K562 (cell line): ENCODE data around the gene EEFSEC. TPM values are rescaled to one million over a fixed set of nuclear protein-coding genes. Genes with fewer than 3 reads are reported as not detected.
A peak's percentile ranks its signal among the peaks of the same experiment; 100 is the strongest.

Experiments used
- ATAC-seq: fragments of 200-7000 bp; cut with Tn5 transposase; 3 replicates; pipeline ENCODE4 v1.9.1; 2020; ENCODE audit warnings: moderate library complexity
- BruUV-seq: library from RNA; stranded (reverse); fragments of 400-500 nt; replicated peaks from 2 replicates; lab custom pipeline; 2021; lab: Mats Ljungman, UMichigan
- CTCF ChIA-PET: fragments of 300-600 bp; formaldehyde crosslinking; extraction: SDS; loops from one replicate; lab custom pipeline; 2021; ENCODE audit warnings: low intra/inter-chr PET ratio; lab: Yijun Ruan, JAX
- POLR2A ChIA-PET: fragments of 300-600, 350-650 bp; sonication (Branson Sonifier 250); formaldehyde crosslinking; extraction: SDS; loops from one replicate; lab custom pipeline; 2021; ENCODE audit warnings: antibody characterized with exemption, inconsistent platforms; lab: Yijun Ruan, JAX
- DNase-seq, 4 experiments: peaks; one replicate each; pipeline versions ENCODE4 v3.0.0 to v3.0.0-alpha.2; 2011 to 2018; ENCODE audit warnings: low spot score in 3 of 4, mixed read lengths in 3 of 4; ENCODE audit errors: extremely low read depth in 1 of 4
- FAIRE-seq: peaks from 2 replicates; lab custom pipeline; 2011; peaks lifted over from hg19 to GRCh38; lab: Jason Lieb, UNC
- H2AFZ ChIP-seq: 2 replicates; pipeline ENCODE4 v1.6.0; 2011; ENCODE audit warnings: low read depth, low read length, control low read depth, inconsistent platforms
- H3K27ac ChIP-seq: fragments of 200-600 bp; 3 replicates; pipeline ENCODE4 v1.8.0; 2011; ENCODE audit warnings: low read depth, mild to moderate bottlenecking, control low read depth, inconsistent platforms, low read length, moderate library complexity, mixed read lengths; ENCODE audit errors: extremely low read depth
- H3K27me3 ChIP-seq, 2 experiments: fragments of 300-600 bp in 1 of 2; 2 replicates in 1 of 2; 3 replicates in 1 of 2; pipeline versions ENCODE4 v1.6.0 to v1.8.0; 2011; ENCODE audit warnings: inconsistent platforms in 2 of 2, low read length in 2 of 2, mild to moderate bottlenecking in 1 of 2, mixed read lengths in 1 of 2, moderate library complexity in 1 of 2; ENCODE audit not compliant: control insufficient read depth in 2 of 2, insufficient read depth in 2 of 2
- H3K36me3 ChIP-seq: fragments of 300-600 bp; 3 replicates; pipeline ENCODE4 v1.8.0; 2011; ENCODE audit warnings: mild to moderate bottlenecking, low read length, inconsistent platforms; ENCODE audit not compliant: control insufficient read depth, insufficient read depth
- H3K4me1 ChIP-seq, 2 experiments: fragments of 200-600 bp in 1 of 2; replicated peaks in 1 of 2; 2 replicates in 1 of 2; 3 replicates in 1 of 2; pipeline versions ENCODE4 v1.5.1 to v1.8.0; 2011; ENCODE audit warnings: inconsistent platforms in 2 of 2, low read length in 2 of 2, mild to moderate bottlenecking in 1 of 2, mixed read lengths in 1 of 2, moderate library complexity in 1 of 2; ENCODE audit not compliant: control insufficient read depth in 2 of 2, insufficient read depth in 2 of 2
- H3K4me2 ChIP-seq: 2 replicates; pipeline ENCODE4 v1.6.1; 2011; ENCODE audit warnings: low read length, control low read depth, inconsistent platforms, mixed read lengths; ENCODE audit not compliant: insufficient read depth
- H3K4me3 ChIP-seq: fragments of 200-600 bp; sonication (generic), shearing (Covaris generic); 2 replicates; pipeline ENCODE4 v1.5.1; 2016; ENCODE audit warnings: control low read depth, inconsistent platforms
- H3K79me2 ChIP-seq: fragments of 200-600 bp; 3 replicates; pipeline ENCODE4 v1.8.0; 2011; ENCODE audit warnings: low read length, inconsistent platforms; ENCODE audit not compliant: control insufficient read depth, insufficient read depth
- H3K9ac ChIP-seq, 2 experiments: 2 replicates each; pipeline versions ENCODE4 v1.6.0 to v1.6.1; 2011; ENCODE audit warnings: low read depth in 2 of 2, low read length in 2 of 2, control low read depth in 1 of 2, inconsistent platforms in 1 of 2, mild to moderate bottlenecking in 1 of 2, mixed read lengths in 1 of 2; ENCODE audit not compliant: insufficient read depth in 1 of 2
- H3K9me1 ChIP-seq: one replicate; pipeline ENCODE4 v1.6.0; 2011; ENCODE audit warnings: inconsistent platforms, mild to moderate bottlenecking, low read length, moderate library complexity; ENCODE audit not compliant: control insufficient read depth, insufficient read depth
- H3K9me3 ChIP-seq: replicated peaks from 2 replicates; pipeline ENCODE4 v1.5.1; 2011; ENCODE audit warnings: low read depth, low read length, inconsistent platforms; ENCODE audit not compliant: control insufficient read depth, insufficient read depth
- H4K20me1 ChIP-seq: replicated peaks from 2 replicates; pipeline ENCODE4 v1.6.1; 2011; ENCODE audit warnings: low read length, inconsistent platforms, mixed read lengths; ENCODE audit not compliant: control insufficient read depth, insufficient read depth
- BACH1 ChIP-seq: fragments of 200-800 bp; sonication (Bioruptor generic); IDR thresholded peaks from 2 replicates; pipeline ENCODE4 v1.6.1; 2016; ENCODE audit warnings: missing genetic modification characterization, missing compliant biosample characterization
- C11orf30 ChIP-seq: fragments of 450-650 bp; IDR thresholded peaks from 2 replicates; pipeline ENCODE4 v1.6.1; 2016; ENCODE audit warnings: low read depth, mild to moderate bottlenecking
- DPF2 ChIP-seq: fragments of 450-650 bp; IDR thresholded peaks from 2 replicates; pipeline ENCODE4 v1.6.1; 2016
- MYNN ChIP-seq, 2 experiments: sonication (generic); formaldehyde crosslinking in 1 of 2; IDR thresholded peaks; 2 replicates each; pipeline versions ENCODE4 v1.5.0 to v1.6.1; 2016 to 2020; ENCODE audit warnings: antibody characterized with exemption in 1 of 2, missing genetic modification reagents in 1 of 2
- NFE2 ChIP-seq: IDR thresholded peaks from 2 replicates; pipeline ENCODE4 v1.6.1; 2014; ENCODE audit warnings: antibody characterized with exemption, low read depth
- ZNF23 ChIP-seq: fragments of 250-450 bp; sonication (Bioruptor Pico); IDR thresholded peaks from 2 replicates; pipeline ENCODE4 v1.4.0; 2020; ENCODE audit warnings: mild to moderate bottlenecking
- ZNF316 ChIP-seq: fragments of 450-650 bp; IDR thresholded peaks from 2 replicates; pipeline ENCODE4 v1.6.1; 2016
- WGBS: fragments of 100-300 bp; shearing (Covaris generic); methylation state at CpG from one replicate; pipeline ENCODE4 v1.1.6; 2016; ENCODE audit warnings: low coverage, mixed read lengths; ENCODE audit not compliant: insufficient coverage; ENCODE audit errors: missing lambda C conversion rate; 5-methylcytosine and 5-hydroxymethylcytosine counted together
- in situ Hi-C: fragments of 300-500 bp; cut with MboI; formaldehyde crosslinking; loops from 4 replicates; pipeline ENCODE4 v1.15.0; 2018; ENCODE audit warnings: inconsistent platforms, mixed read lengths
- intact Hi-C: fragments of 100-400 bp; cut with micrococcal nuclease; formaldehyde crosslinking; loops from 2 replicates; pipeline ENCODE4 v1.14.2; 2022
- polyA plus RNA-seq, 8 experiments: library from polyadenylated mRNA; depleted of rRNA in 4 of 8; stranded (reverse) in 5 of 8; unstranded in 3 of 8; fragments of >200 nt; fragmentation: Nextera tagmentation in 2 of 8; fragmentation: Illumina TruSeq in 1 of 8; extraction: Ambion mirVana in 2 of 8; extraction: Trizol in 1 of 8; gene quantifications; 2 replicates each; pipeline versions ENCODE4 v1.2.1 to v1.2.3, GENCODE V29; 2011 to 2014; ENCODE audit warnings: inconsistent platforms in 1 of 8, missing spikeins in 1 of 8
- total RNA-seq, 7 experiments: library from RNA; depleted of rRNA in 6 of 7; stranded (reverse); fragments of >200 nt in 6 of 7; fragmentation: Illumina TruSeq in 2 of 7; extraction: Trizol in 2 of 7; gene quantifications; 2 replicates each; pipeline versions ENCODE4 v1.2.1 to v1.2.3, GENCODE V29; 2011 to 2021; ENCODE audit warnings: low replicate concordance in 1 of 7
- TF ChIP-seq, protein P1 (sequence below): fragments of 450-650 bp; IDR thresholded peaks from 2 replicates; pipeline ENCODE4 v1.6.1; 2017; ENCODE audit warnings: antibody characterized with exemption, mild to moderate bottlenecking
- TF ChIP-seq, protein P2 (sequence below), 2 experiments: fragments of 450-650 bp; conservative IDR thresholded peaks; 2 replicates each; pipeline ENCODE4 v1.6.1; 2017; ENCODE audit warnings: mild to moderate bottlenecking in 2 of 2, moderate library complexity in 2 of 2
- TF ChIP-seq, protein P3 (sequence below): fragments of 450-650 bp; IDR thresholded peaks from 2 replicates; pipeline ENCODE4 v1.6.1; 2016
- TF ChIP-seq, protein P4 (sequence below), 3 experiments: fragments of 200-800 bp in 1 of 3; fragments of 250-450 bp in 1 of 3; fragments of 450-650 bp in 1 of 3; sonication (Bioruptor Pico) in 1 of 3; sonication (Bioruptor generic) in 1 of 3; formaldehyde crosslinking in 1 of 3; IDR thresholded peaks; 2 replicates each; pipeline versions ENCODE4 v1.6.1 to v1.8.0; 2016 to 2022; ENCODE audit warnings: mild to moderate bottlenecking in 2 of 3, missing genetic modification characterization in 2 of 3, missing compliant biosample characterization in 1 of 3, moderate library complexity in 1 of 3

Gene EEFSEC
- total and polyA plus RNA-seq, 9 of the 15 experiments (the other 6 are each of a cell fraction or from before 2014, with no cell fraction given) = 0.35 to 11.8 (median 7.7) TPM

DNA sequence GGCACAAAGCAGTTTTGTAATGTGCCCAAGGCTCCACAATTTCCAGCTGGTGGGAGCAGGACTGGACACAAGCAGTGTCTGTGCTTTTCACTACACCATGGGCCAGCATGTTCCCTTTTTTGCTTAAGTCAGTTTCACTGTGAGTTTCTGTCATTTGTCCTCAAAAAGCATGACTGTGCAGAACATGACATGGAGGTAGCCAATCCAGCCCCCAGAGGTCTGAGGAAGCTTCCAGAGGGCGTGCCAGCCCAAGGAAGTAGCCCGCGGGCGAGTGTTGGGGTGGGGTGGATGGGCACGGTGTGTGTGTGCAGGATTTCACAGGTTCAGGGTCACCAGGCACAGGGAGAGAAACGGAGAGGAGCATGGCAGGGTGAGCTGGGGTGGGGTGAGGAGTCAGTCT, 8.0 kb upstream of the EEFSEC start:
- Histone ChIP-seq H3K27me3 (no peaks in the 10 kb centered on the region), H3K4me2 (peak overlapping the region; percentile 60), H3K79me2 (no peaks in the 10 kb centered on the region), H3K9ac (peak overlapping the region in 1 of 2 experiments; percentile 60; a peak in 2 of 4 replicates), H3K4me1 (peaks cover 13 to 18% of the 10 kb centered on the region in 2 experiments; a peak in 4 of 5 replicates), H3K9me3 (no peaks in the 10 kb centered on the region), H3K9me1 (no peaks in the 10 kb centered on the region), H2AFZ (peak overlapping the region; percentile 72), H4K20me1 (no peaks in the 10 kb centered on the region), H3K36me3 (no peaks in the 10 kb centered on the region), H3K27ac (peak overlapping the region; percentile 36; the same call in 1 of the 3 replicates), H3K4me3 (no peak overlapping the region)
- WGBS = 10% methylated on average over 6 of the region's 6 CpGs
- no TSS peak for BruUV-seq
- FAIRE-seq (peak; percentile 64), DNase-seq (peak in 2 of 4 experiments; percentile 32 to 44), ATAC-seq (peak; percentile 87)
- intact Hi-C loops = no loop called here
- in situ Hi-C loops = no loop called here
- CTCF ChIA-PET = interaction anchor here (0.5 kb wide), 1 partner anchor 70 kb away, joined by 5 read pairs; no protein-coding TSS in a partner anchor
- POLR2A ChIA-PET = interaction anchor here (0.6 to 1.1 kb wide), 2 partner anchors 9 to 377 kb away, joined by 3 read pairs; no protein-coding TSS in a partner anchor
- TF ChIP-seq DPF2 (peak; percentile 45; the same call in 1 of the 2 replicates), BACH1 (tag) (peak; percentile 44; the same call in 1 of the 2 replicates), MYNN (IDR thresholded peaks at IDR 0.05) (no peak), MYNN (CRISPR knock-in tag; IDR thresholded peaks at IDR 0.05) (no peak), C11orf30 (peak; percentile 90), ZNF316 (peak; percentile 93), ZNF23 (CRISPR knock-in tag) (no peak), NFE2 (peak; percentile 82)
- TF ChIP-seq, protein P1, sequence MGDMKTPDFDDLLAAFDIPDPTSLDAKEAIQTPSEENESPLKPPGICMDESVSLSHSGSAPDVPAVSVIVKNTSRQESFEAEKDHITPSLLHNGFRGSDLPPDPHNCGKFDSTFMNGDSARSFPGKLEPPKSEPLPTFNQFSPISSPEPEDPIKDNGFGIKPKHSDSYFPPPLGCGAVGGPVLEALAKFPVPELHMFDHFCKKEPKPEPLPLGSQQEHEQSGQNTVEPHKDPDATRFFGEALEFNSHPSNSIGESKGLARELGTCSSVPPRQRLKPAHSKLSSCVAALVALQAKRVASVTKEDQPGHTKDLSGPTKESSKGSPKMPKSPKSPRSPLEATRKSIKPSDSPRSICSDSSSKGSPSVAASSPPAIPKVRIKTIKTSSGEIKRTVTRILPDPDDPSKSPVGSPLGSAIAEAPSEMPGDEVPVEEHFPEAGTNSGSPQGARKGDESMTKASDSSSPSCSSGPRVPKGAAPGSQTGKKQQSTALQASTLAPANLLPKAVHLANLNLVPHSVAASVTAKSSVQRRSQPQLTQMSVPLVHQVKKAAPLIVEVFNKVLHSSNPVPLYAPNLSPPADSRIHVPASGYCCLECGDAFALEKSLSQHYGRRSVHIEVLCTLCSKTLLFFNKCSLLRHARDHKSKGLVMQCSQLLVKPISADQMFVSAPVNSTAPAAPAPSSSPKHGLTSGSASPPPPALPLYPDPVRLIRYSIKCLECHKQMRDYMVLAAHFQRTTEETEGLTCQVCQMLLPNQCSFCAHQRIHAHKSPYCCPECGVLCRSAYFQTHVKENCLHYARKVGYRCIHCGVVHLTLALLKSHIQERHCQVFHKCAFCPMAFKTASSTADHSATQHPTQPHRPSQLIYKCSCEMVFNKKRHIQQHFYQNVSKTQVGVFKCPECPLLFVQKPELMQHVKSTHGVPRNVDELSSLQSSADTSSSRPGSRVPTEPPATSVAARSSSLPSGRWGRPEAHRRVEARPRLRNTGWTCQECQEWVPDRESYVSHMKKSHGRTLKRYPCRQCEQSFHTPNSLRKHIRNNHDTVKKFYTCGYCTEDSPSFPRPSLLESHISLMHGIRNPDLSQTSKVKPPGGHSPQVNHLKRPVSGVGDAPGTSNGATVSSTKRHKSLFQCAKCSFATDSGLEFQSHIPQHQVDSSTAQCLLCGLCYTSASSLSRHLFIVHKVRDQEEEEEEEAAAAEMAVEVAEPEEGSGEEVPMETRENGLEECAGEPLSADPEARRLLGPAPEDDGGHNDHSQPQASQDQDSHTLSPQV = peak; percentile 52; the same call in 1 of the 2 replicates
- TF ChIP-seq, protein P2, sequence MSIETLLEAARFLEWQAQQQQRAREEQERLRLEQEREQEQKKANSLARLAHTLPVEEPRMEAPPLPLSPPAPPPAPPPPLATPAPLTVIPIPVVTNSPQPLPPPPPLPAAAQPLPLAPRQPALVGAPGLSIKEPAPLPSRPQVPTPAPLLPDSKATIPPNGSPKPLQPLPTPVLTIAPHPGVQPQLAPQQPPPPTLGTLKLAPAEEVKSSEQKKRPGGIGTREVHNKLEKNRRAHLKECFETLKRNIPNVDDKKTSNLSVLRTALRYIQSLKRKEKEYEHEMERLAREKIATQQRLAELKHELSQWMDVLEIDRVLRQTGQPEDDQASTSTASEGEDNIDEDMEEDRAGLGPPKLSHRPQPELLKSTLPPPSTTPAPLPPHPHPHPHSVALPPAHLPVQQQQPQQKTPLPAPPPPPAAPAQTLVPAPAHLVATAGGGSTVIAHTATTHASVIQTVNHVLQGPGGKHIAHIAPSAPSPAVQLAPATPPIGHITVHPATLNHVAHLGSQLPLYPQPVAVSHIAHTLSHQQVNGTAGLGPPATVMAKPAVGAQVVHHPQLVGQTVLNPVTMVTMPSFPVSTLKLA (conservative IDR thresholded peaks at IDR 0.05) = 0 out of 4 replicates have a peak, but pooled peaks of 1 of the 2 experiments have one; percentile 33
- TF ChIP-seq, protein P3, sequence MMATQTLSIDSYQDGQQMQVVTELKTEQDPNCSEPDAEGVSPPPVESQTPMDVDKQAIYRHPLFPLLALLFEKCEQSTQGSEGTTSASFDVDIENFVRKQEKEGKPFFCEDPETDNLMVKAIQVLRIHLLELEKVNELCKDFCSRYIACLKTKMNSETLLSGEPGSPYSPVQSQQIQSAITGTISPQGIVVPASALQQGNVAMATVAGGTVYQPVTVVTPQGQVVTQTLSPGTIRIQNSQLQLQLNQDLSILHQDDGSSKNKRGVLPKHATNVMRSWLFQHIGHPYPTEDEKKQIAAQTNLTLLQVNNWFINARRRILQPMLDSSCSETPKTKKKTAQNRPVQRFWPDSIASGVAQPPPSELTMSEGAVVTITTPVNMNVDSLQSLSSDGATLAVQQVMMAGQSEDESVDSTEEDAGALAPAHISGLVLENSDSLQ = peak; percentile 64
- TF ChIP-seq, protein P4, sequence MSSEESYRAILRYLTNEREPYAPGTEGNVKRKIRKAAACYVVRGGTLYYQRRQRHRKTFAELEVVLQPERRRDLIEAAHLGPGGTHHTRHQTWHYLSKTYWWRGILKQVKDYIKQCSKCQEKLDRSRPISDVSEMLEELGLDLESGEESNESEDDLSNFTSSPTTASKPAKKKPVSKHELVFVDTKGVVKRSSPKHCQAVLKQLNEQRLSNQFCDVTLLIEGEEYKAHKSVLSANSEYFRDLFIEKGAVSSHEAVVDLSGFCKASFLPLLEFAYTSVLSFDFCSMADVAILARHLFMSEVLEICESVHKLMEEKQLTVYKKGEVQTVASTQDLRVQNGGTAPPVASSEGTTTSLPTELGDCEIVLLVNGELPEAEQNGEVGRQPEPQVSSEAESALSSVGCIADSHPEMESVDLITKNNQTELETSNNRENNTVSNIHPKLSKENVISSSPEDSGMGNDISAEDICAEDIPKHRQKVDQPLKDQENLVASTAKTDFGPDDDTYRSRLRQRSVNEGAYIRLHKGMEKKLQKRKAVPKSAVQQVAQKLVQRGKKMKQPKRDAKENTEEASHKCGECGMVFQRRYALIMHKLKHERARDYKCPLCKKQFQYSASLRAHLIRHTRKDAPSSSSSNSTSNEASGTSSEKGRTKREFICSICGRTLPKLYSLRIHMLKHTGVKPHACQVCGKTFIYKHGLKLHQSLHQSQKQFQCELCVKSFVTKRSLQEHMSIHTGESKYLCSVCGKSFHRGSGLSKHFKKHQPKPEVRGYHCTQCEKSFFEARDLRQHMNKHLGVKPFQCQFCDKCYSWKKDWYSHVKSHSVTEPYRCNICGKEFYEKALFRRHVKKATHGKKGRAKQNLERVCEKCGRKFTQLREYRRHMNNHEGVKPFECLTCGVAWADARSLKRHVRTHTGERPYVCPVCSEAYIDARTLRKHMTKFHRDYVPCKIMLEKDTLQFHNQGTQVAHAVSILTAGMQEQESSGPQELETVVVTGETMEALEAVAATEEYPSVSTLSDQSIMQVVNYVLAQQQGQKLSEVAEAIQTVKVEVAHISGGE (CRISPR knock-in tag; IDR thresholded peaks at IDR 0.05) = peak in 1 of 3 experiments; percentile 40; a peak in 1 of 6 replicates
